ENCODE data around the gene GOLGA6L10.
"Not testable (repeated sequence)": the region's sequence is repeated elsewhere in the genome, so short reads cannot be mapped to it uniquely, and the experiment has no call there.

Gene GOLGA6L10

DNA sequence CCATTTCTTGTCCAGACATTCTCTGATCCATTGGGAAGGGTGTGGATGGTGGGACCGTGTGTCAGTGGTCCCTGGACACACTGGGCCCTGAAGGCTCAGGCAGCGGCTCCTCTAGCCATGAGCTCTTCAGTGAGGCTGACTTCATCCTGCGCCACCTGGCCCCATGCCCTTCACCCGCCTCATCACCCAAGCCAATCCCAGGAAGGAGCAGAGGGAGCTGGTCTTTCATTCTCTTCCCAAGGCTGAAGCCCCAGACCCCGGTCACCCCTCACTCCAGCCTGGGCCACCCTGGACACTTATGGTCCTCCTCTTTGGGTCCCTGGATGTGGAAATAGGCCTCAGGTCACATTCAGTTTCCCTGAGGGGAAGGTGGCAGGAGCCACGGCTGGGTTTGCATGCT lies 24.4 kb downstream of the GOLGA6L10 start:
- H3K27ac ChIP-seq, result not testable (repeated sequence)

DNA sequence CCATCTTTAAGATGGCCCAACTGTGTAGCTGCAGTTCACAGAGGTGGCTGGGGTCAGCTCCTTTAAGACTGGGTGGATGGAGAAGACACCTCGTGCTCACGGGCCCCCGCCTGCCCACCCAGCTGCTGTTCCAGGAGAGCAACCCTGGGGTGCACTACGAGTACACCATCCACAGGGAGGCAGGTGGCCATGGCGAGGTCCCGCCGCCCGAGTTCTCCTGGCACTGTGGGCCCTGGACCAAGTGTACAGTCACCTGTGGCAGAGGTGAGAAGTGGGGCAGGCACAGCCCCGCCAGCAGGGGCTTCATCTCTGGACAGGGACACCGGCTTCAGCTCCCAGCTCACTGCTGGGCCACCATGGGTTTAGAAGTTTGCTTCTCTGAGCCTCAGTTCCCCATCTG lies 26.8 kb downstream of the GOLGA6L10 start:
- not testable (repeated sequence) for H3K27ac ChIP-seq

DNA sequence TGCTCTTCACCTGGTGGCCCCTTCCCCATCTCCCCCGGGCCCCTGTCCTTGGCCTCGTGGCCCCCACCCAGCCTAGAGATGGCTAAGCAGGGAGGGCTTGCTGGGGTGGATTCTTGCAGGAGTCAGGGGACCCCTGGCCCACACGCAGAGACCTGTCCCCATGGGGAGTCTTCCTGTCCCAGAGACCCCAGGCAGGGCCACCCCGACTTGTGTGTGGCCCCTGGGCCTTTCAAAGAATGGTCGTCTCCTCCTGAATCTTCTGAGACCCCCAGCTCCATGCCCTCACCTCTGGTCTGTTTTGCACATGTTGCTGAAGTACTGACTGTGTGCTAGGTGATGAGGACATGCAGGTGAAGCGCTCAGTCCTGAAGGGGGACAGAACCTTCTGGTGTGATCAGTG lies 28.4 kb downstream of the GOLGA6L10 start:
- H3K27ac ChIP-seq, result not testable (repeated sequence)

DNA sequence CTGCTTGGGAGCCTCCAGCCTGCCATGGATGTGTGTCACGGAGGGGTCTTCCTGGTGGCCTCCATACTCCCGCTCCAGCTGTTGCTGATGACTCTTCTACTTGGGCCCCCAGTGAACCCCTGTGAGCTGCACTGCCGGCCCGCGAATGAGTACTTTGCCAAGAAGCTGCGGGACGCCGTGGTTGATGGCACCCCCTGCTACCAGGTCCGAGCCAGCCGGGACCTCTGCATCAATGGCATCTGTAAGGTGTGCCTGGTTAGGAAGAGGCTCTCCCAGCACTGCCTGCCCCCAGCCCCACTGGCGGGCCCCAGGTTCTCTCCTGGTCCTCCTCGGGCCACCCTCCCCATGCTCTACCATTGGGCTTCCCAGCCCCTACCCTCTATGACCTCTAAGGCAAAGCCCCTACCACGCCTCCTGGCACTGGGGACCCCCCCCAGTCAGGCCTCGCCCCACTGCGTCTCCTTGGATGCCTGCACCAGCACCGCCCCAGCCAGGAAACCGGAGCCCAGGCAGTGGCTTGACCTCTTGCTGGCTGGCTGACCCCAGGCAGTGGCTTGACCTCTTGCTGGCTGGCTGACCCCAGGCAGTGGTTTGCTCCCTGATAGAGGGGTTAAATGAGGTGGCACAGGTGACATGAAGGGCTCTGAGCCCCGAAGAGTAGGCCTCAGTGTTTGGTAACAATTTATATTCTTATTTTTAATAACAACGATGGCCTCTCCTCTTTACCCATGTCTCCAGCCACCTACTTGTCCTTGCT lies 29.6 kb downstream of the GOLGA6L10 start:
- H3K27ac ChIP-seq, result not testable (repeated sequence)

DNA sequence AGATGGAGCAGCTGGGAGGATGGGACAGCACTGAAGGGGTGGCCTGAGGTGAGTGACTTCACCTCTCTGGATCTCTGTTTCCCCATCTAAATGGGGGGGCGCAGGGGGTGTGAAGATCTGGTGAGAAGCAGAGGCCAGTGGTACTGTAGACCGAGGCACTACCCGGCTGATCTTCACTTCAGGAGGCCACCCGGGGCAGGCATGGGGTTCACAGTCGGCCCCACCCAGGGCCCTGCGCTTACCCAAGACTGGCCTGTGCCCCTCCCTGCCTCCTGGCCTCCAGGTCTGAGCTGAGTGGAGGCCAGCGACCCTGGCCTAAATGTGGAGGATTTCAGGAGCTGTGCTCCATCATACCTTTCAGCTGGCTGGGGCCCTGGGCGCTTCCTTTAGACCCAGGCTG lies 31.0 kb downstream of the GOLGA6L10 start:
- H3K27ac ChIP-seq, result not testable (repeated sequence)

DNA sequence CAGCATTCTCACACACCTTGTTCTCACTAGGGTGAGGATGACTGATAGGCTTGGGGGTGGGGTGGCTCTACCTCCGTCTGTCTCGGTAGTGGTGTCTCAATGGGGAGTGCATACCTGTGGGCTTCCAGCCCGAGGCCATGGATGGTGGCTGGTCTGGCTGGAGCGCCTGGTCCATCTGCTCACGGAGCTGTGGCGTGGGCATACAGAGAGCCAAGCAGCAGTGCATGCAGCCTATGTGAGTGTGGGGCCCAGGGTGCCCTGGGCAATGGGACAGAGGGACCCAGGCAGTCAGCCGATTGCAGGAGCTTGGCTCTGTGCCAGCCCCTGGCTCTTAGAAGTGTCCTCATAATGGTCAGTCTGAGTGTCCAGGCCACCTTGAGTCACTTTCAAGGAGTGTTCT lies 31.8 kb downstream of the GOLGA6L10 start:
- not testable (repeated sequence) for H3K27ac ChIP-seq

DNA sequence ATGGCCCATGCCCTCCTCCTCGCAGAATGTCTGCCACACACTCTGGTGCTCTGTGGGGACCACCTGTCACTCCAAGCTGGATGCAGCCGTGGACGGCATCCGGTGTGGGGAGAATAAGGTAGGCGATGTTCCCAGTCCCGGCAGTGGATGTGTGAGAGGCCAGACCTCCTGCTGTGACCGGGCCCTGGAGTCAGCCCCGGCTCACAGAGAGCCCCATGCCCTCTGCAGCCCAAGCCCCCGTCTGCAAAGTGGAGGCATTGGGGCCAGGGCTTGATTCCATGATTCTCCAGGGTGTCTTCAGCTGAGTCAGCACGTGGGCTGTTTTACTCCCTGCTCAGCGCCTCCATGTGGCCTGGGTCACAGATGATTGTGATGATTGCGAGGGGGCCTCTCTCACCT lies 32.2 kb downstream of the GOLGA6L10 start:
- TF ChIP-seq, protein P1, sequence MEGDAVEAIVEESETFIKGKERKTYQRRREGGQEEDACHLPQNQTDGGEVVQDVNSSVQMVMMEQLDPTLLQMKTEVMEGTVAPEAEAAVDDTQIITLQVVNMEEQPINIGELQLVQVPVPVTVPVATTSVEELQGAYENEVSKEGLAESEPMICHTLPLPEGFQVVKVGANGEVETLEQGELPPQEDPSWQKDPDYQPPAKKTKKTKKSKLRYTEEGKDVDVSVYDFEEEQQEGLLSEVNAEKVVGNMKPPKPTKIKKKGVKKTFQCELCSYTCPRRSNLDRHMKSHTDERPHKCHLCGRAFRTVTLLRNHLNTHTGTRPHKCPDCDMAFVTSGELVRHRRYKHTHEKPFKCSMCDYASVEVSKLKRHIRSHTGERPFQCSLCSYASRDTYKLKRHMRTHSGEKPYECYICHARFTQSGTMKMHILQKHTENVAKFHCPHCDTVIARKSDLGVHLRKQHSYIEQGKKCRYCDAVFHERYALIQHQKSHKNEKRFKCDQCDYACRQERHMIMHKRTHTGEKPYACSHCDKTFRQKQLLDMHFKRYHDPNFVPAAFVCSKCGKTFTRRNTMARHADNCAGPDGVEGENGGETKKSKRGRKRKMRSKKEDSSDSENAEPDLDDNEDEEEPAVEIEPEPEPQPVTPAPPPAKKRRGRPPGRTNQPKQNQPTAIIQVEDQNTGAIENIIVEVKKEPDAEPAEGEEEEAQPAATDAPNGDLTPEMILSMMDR (IDR thresholded peaks at IDR 0.05), result no peak
- no peak for TF ChIP-seq ZFX (IDR thresholded peaks at IDR 0.05; ENCODE audit: borderline replicate concordance)
- H3K27ac ChIP-seq, result no peak overlapping the region

DNA sequence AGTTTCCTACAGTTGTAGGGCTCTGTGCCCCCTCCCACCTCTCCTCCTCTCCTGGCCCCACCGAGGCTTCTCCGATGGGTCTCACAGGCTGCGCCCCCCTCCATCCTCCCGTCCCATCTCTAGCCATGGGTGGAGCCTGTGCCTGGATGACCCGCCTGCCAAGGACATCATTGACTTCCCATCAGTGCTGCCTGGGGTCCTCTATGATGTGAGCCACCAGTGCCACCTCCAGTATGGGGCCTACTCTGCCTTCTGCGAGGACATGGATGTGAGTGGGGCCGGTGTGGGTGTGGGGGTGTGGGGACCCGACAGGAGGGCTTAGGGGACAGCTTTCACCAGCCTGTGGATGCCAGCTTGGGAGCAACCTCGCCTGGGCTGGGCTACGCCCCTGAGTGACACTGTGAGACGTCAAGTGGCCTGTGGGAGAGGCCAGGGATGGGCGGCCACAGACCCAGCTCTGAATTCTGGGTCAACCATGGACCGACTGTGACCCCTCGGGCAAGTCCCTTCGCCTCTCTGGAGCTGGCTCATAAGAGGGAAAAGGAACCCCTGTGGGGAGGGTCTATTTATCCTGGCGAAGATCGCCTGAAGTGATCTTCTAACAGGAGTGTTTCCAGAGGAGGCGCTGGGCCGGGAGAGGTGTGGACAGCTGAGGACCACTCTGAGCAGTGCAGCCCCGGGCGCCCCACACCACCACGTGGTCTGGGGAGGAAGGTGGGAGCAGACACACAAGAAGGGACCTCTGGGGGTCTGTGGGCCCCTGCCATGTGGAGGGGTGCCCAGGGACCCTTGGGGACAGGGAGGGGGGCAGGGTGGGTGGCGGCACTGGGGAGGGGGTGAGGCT lies 32.8 kb downstream of the GOLGA6L10 start:
- H3K27ac ChIP-seq, result not testable (repeated sequence)

DNA sequence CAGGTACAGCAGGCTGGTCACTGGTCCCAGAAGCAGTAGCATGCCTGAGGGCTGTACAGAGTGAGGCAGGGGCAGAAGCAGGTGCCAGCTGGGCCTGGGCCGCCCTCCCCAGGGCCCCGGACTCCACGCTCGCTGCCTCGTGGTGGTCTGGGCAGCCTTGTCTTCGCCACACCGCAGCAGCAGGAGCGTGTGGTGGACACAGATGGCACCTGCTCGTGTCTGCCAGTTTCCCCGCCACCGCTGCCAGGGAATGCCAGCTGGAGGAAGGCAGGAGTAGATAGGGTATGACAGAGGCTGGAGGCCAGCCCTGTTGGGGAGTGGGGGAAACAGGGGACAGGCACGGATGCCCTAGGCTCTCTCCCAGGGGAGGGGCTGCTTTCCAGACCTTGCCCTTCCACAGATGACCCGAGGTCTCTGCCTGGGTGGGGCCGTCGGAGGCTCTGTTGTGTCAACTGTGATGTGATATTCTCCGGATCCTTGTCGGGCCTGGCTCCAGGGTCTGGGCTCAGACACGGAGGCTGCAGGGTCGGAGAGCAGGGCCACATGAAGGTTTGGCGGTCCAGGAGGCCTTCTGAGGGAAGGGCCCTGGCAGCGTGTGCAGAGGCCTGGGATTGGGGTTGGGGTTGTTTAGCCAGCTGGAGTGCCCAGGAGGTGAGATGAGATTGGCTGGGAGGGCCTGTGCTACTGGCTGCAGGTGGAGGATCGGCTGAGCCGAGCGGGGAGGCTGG lies 33.6 kb downstream of the GOLGA6L10 start:
- no peak overlapping the region for H3K27ac ChIP-seq
- TF ChIP-seq, protein P1 (IDR thresholded peaks at IDR 0.05), result no peak
- TF ChIP-seq ZFX (IDR thresholded peaks at IDR 0.05; ENCODE audit: borderline replicate concordance), result no peak

DNA sequence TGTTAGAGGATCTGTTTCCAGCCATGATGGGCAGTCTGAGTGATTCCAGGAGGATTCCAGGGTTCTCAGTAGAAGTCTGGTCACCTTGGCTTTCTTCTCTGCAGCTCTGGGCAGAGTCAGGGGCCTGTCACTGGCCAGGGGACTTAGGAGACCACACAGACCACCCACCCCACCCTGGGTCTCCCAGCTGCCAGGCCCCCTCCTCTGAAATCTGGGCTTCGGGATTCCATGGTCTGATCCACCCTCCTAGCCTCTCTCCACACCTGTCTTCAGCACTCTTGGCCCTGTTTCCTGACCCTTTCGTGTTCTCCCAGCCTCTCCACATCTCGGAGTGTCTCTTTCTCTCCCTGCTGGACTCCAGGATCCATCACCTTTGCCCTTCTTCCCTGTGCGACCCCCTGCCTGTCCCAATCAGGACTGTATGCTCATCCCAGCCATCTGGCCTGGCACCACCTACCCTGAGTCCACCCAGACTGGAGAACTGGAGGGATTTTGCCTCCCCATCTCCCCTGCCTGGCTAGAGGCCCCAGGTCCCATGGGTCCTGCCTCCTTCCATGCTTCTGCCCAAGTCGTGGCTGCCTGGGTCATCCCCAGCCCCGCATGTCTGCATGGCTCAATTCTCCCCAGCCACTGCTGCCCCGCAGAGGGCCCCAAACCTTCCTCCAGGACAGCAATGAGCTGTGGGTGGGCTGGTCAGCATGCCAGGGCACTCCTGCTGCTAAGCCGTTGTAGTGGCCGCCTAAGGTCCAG lies 34.3 kb downstream of the GOLGA6L10 start:
- TF ChIP-seq, protein P1 (IDR thresholded peaks at IDR 0.05), result no peak

DNA sequence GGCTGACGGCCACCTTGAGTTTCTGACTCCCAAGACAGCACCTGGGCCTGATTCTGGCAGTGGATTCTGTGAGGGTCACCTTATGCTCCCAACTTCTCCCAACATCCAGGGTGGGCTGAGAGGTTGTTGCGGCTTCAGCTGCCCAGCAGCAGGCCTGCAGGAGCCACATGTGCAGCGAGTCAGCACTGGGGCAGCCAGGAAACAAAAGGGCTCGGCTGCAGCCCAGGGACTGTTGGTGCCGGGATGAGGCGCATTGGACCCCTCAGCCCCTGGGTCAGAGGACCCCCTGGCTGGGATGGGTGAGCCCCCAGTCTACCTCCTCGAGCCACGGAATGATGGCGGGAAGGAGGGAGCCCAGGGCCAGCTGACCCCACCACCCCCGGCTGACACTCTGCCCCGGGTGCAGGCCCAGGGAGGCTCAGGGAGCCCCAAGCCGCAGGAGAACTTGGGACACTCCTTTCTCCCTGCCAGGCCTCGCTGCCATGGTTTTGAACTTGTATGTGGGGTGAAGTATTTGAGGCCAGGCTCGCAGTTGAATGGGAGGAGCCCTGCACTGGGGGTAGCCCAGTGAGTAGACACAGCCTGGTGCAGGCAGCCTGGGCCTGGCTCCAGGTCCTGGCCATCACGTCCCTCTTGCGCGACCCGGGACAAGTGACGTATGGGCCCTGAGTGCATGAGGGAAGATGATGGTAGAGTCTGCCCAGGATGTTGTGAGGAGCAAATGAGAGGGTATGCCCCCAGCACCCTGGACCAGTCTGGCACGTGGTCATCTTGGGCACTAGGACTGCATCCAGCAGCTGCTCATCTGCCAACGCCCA lies 35.1 kb downstream of the GOLGA6L10 start:
- not testable (repeated sequence) for H3K27ac ChIP-seq

More for the DNA sequence above, 34.3 kb downstream of the GOLGA6L10 start:
- H3K27ac ChIP-seq, result no peak overlapping the region
